ENCODE data around the gene SPO11.
A peak's percentile ranks its signal among the peaks of the same experiment; 100 is the strongest.
"Not testable (repeated sequence)": the region's sequence is repeated elsewhere in the genome, so short reads cannot be mapped to it uniquely, and the experiment has no call there.

The SPO11 gene

DNA sequence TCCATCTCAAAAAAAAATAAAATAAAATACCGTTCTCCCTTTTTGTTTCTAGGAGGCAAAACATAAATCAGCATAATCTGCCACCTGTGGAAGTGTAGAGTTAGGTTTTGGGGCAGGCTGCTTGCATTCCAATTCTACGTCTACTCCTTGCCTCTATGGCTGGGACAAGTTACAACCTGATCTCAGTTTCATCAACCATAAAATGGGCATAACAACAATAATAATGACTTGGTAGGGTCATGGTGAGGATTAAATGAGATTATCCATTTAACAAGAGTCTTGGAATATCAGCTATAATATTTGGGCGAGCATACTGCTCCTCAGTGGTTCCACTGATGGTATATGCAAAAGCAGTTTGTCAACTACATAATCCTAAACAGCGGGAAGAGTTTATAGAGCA is 17.8 kb downstream of the SPO11 start:
- DNase-seq, result no peak

DNA sequence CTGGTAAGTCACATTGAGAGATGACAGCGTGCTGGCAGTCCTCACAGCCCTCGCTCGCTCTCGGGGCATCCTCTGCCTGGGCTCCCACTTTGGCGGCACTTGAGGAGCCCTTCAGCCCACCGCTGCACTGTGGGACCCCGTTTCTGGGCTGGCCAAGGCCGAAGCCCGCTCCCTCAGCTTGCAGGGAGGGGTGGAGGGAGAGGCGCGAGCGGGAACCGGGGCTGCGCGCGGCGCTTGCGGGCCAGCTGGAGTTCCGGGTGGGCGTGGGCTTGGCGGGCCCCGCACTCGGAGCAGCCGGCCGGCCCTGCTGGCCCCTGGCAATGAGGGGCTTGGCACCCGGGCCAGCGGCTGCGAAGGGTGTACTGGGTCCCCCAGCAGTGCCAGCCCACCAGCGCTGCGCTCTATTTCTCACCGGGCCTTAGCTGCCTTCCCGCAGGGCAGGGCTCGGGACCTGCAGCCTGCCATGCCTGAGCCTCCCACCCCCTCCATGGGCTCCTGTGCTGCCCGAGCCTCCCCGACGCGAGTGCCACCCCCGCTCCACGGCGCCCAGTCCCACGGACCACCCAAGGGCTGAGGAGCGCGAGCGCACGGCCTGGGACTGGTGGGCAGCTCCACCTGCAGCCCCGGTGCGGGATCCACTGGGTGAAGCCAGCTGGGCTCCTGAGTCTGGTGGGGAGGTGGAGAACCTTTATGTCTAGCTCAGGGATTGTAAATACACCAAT is 18.8 kb downstream of the SPO11 start:
- DNase-seq, result not testable (repeated sequence)

GRCh38 chr20:57348922-57349574 is 19.4 kb downstream of the SPO11 start:
- DNase-seq, result not testable (repeated sequence)

- no peak for DNase-seq
Measured at GRCh38 chr20:57350081-57350710, 20.6 kb downstream of the SPO11 start.

GRCh38 chr20:57350726-57351041 is 21.1 kb downstream of the SPO11 start:
- DNase-seq, result not testable (repeated sequence)

DNA sequence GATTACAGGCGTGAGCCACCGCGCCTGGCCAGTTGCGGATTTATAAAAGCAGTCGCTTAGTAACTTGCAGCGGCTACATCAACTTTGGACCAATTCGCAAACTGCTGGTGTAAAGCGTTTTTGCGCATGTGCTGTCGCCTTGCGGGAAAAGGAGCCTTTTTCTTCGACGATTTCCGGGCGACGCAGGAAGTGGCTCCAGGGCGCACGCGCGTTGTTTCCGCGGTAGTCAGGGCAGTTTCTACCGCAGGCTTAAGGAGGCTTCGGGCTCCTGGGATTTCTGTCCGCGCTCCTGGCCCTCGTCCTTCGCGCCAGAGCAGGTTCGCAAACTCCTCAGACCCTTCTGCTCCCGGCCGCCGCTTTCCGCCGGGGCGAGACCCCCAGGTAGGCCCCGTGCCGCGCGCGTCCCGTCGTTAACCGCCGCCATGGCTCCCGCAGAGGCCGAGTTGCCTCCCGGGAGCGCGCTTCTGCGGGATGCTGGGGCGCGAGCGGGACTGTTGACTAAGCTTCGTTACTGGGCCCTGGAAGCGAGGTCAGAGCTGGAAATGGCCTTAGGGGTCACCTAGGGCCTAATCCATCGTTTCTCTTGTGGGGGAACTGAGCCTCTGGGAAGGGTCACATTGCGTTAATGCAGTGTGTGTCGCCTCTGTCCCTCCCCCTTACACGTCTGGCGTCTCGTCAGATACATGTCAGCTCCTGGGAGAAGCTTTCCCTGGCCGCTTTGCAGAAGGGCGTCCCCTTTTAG is 21.6 kb downstream of the SPO11 start, which contains the start of gene RAE1:
RAE1 (plus strand) TSS at position 214 of the 742 bp plus-strand sequence. CDS start 2,784 bp downstream, outside the sequence.
- peak; percentile 85 for DNase-seq

DNA sequence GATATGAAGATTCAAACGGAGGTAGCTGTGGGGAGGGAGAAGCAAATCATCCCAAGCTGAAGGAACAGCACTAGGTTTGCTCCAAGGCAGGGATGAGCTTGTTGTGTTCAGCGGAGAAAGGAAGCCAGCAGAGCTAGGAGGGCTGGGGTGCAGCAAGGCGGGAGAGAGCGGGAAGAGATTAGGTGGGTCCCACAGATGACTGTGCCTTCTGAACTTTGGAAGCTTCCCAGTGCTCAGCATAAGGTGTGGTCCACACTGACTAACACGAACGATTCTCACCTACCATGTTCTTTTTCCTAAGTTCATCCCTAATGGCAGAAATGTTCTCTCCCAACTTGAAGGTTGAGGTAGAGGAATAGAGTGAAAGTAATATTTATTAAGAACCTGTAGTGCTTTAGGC is 22.7 kb downstream of the SPO11 start:
- DNase-seq, result no peak

DNA sequence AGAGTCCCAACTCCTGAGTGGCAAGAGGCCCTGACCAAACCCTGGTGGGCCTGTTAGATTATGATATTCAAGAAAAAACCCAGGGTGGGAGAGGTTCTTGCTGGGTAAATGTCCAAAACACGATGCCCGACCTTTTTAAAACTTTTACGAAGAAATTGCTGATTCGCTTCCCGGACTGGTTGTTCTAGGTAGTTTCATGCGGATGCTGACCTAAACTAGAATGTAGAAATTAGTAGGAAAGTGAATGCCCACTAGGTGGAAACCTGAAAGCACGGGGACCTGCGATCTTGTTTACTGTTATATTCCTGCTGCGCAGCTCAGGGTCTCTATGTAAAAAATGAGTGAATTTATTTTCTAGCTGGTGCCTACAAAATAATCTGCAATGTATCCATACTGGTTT is 23.7 kb downstream of the SPO11 start:
- DNase-seq, result no peak

- DNase-seq, result no peak
Measured at GRCh38 chr20:57361517-57361916, 31.9 kb downstream of the SPO11 start.

DNA sequence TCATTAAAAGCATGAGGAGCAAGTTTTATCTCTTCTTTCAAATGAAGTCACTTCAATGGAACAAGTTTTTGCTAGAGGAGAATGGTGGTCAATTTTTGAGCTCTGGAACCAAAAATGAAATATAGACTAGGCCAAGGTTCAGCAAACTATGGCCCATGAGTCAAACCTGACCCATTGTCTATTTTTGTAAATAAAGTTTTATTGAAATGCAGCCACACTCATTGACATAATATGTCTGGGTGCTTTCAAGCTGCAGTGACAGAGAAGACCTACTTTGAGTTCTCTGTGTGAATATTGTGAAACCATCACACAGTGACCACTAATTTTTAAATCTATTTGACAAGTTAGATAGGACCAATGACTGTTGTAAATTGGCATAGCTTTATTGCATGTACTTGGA is 34.8 kb downstream of the SPO11 start:
- DNase-seq, result no peak

GRCh38 chr20:57369596-57369995 is 40.0 kb downstream of the SPO11 start:
- DNase-seq, result no peak

DNA sequence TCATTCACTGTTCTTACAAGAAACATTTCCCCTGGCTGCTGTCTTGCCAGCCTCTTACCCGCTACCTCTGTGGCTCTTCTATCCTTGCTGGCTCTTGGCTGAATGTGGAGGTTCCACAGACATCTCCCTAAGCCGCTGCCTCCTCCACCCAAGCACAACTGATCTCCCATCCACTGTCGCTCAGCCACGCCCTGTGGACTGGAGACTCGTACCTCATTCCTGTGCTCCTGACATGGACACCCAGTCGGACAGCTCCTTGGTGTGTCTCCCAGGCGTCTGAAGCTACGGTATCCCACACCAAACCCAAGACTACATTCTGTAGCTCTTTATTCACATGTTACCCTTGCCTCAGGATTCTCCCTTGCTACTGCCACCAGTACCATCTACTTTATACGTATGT is 40.7 kb downstream of the SPO11 start:
- no peak for DNase-seq

- no peak for DNase-seq
Measured at GRCh38 chr20:57371363-57371762, 41.8 kb downstream of the SPO11 start.

DNA sequence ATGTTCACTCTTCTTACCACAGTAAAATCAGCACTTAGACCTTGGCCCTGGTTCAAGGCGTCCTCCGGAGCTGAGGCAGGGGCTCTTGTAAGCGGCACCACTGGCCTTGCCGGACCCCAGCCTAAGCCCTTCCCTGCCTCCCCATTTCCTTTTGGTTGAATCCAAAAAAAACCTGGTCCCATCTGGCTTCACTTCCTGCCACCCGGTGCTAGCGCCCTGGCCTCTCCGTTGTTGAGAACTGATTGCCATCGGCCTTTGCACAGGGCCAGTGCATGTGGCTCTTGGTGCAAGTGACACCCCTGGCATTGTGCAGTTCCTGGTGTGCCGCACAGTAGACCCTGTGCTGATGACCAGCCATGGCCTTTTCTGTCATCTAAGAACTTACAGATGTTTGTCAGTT is 42.6 kb downstream of the SPO11 start:
- no peak for DNase-seq

DNA sequence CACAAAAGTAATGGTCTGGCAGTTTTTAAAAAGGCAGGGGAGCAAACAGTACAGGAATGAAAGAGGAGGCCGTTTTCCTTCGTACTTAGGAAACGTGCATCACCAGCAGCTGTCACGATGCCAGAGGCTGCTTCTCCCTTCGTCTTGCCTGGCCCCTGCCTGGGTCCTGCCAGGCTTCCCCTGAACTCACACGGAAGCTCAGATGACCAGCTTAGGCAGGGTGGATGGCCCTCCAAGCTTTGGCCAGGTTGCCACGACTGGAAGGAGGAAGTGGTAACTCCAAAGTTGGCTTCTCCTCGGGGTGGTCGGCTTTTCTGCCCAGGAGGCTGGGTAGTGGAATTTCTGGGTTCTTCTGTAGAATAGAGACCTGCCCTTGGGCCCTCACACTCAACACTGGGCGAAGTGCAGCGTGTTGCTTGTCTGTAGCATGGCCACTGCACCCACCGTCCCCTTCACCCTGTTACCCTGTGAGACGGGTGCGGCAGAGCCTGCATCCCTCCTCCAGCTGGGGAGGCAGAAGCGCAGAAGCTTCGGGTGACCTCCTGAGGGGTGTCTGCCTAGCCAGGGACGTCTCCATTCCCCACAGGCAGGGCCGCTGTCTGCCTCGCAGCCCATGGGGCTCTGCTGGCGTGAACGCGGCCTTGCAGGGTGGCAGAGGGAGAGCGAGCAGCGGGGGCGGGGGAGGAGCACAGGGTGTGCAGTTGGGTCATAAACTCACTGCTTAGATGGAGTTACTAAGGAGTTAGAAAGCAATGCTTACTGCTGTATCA is 43.2 kb downstream of the SPO11 start:
- no peak for DNase-seq

- no peak for DNase-seq
Measured at GRCh38 chr20:57374343-57374930, 44.8 kb downstream of the SPO11 start.

DNA sequence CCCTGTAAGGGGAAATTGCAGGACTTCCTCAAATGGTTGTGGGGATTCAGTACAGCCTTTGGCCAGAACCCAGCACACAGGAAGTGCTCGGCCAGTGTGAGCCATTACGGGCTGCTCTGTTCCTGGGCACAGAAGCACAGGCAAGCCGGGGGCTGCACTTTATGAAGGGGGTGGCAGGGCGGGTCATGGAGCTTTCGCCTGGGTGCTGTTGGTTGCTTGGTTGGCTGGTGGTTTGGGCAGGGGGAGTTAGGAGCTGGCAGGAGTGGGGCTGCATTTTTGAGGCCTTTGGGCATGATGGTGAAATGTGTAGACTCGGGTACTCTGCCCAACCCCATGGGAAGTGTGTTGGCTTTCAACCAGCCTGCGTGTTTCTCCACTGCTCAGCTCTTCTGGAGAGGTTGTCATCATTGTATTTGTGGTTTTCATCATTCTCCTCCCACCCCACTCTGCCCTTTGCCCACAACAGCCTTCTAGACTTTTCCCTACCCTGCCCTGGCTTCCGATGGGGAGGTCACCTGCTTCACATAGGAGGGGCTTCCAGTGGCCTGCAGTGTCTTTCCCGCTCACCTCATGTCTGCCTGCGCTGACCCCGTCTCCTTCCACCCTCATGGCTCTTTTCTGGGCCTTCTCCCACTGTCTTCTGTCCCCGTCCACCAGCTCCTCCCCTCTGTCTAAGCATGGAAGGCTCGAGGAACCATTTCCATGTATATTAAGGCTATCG is 45.5 kb downstream of the SPO11 start:
- no peak for DNase-seq

DNA sequence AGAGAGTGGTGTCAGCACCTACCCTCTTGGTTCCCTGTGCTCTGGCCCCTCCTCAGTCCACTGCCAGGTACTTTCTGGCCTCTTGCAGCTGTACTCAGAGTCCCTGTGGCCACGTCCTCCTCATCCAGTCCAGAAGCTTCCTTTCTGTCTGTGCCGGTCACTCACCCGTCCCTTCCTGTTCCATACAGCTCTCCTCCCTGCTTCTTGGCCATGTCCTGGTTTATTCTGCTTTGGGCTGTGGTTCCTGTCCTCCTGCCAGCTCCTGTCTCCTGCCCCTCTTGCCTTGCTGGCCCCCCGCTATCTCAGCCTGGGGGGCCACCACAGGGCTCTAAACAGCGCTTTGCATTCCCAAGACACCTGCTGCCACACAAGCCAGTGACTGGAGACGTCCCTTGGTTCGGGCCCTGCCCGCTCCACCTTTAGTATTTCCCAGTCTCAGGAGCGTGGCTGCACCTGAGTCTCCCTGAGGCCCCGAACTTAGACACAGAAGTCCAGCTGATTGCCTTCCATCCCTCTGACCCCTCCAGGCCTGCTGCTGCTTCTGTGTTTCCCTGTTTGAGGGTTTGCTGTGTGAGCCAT is 46.1 kb downstream of the SPO11 start:
- DNase-seq, result no peak

GRCh38 chr20:57377350-57377749 is 47.7 kb downstream of the SPO11 start:
- no peak for DNase-seq

- DNase-seq, result no peak
Measured at GRCh38 chr20:57378107-57378506, 48.5 kb downstream of the SPO11 start.

- no peak for DNase-seq
Measured at GRCh38 chr20:57378646-57379262, 49.2 kb downstream of the SPO11 start.

Data from KG1 (cell line).